SU-DHL-6 (cell line): ENCODE data around the gene FHIP1A.

Source experiments
- CTCF ChIP-seq: fragments of 200-600 bp; sonication (generic); IDR thresholded peaks from one replicate; pipeline ENCODE4 v1.5.1; 2017; ENCODE audit warnings: antibody characterized with exemption, mild to moderate bottlenecking, low read length, moderate library complexity; ENCODE audit not compliant: insufficient read depth, poor library complexity, severe bottlenecking
- EZH2phosphoT487 ChIP-seq: fragments of 200-600 bp; sonication (generic), shearing (Covaris generic); conservative IDR thresholded peaks from 2 replicates; pipeline ENCODE4 v1.6.1; 2018; ENCODE audit warnings: mild to moderate bottlenecking, antibody characterized with exemption, low read length, moderate library complexity, mixed read lengths

GRCh38 chr4:151401739-151402138 lies 7.2 kb upstream of the FHIP1A start:
- TF ChIP-seq CTCF, result no peak
- TF ChIP-seq EZH2phosphoT487, result no peak
